H1 (cell line): Measurements from ENCODE around the gene PKD1L1.

Experiments used
- CHD1 ChIP-seq: IDR thresholded peaks from 2 replicates; pipeline ENCODE4 v1.6.1; 2012; ENCODE audit warnings: low read depth, low read length, improper control_type of control experiment
- CREB1 ChIP-seq: IDR thresholded peaks from 2 replicates; pipeline ENCODE4 v1.6.1; 2012; ENCODE audit warnings: inconsistent platforms
- EP300 ChIP-seq, 2 experiments: IDR thresholded peaks; 1 replicate in 1 of 2; 2 replicates in 1 of 2; pipeline ENCODE4 v1.6.1; 2011 to 2012; ENCODE audit warnings: low read depth in 2 of 2, low read length in 2 of 2, mild to moderate bottlenecking in 2 of 2, borderline replicate concordance in 1 of 2, inconsistent platforms in 1 of 2, moderate library complexity in 1 of 2
- EZH2 ChIP-seq: fragments of 200-600 bp; sonication (generic); IDR thresholded peaks from 2 replicates; pipeline ENCODE4 v1.7.1; 2012; ENCODE audit warnings: low read depth, mild to moderate bottlenecking, moderate library complexity, low read length, inconsistent platforms; ENCODE audit not compliant: severe bottlenecking
- HDAC6 ChIP-seq: IDR thresholded peaks from one replicate; pipeline ENCODE4 v1.7.1; 2012; ENCODE audit warnings: low read depth, mild to moderate bottlenecking, inconsistent platforms, low read length, moderate library complexity
- JUND ChIP-seq: IDR thresholded peaks from 2 replicates; pipeline ENCODE4 v1.6.1; 2011; ENCODE audit warnings: mild to moderate bottlenecking, improper control_type of control experiment, low read length
- MAFK ChIP-seq: IDR thresholded peaks from 2 replicates; pipeline ENCODE4 v1.6.1; 2012; ENCODE audit warnings: low read depth, mild to moderate bottlenecking, improper control_type of control experiment, low read length
- POLR2A ChIP-seq, 2 experiments: IDR thresholded peaks; 1 replicate in 1 of 2; 2 replicates in 1 of 2; pipeline ENCODE4 v1.6.1; 2011; ENCODE audit warnings: low read depth in 2 of 2, low read length in 2 of 2, mild to moderate bottlenecking in 2 of 2; ENCODE audit errors: control extremely low read depth in 1 of 2
- SRF ChIP-seq: IDR thresholded peaks from 2 replicates; pipeline ENCODE4 v1.6.1; 2011; ENCODE audit warnings: mild to moderate bottlenecking, low read depth, low read length, moderate library complexity
- TF ChIP-seq, protein P1 (sequence below), 3 experiments: IDR thresholded peaks; 1 replicate in 2 of 3; 2 replicates in 1 of 3; pipeline versions ENCODE4 v1.5.1 to v1.6.1; 2011; ENCODE audit warnings: low read length in 3 of 3, mild to moderate bottlenecking in 3 of 3, inconsistent platforms in 2 of 3, low read depth in 1 of 3, moderate library complexity in 1 of 3; ENCODE audit not compliant: insufficient read depth in 1 of 3; ENCODE audit errors: control extremely low read depth in 1 of 3
- TF ChIP-seq, protein P2 (sequence below): IDR thresholded peaks from 2 replicates; pipeline ENCODE4 v1.6.1; 2012; ENCODE audit warnings: inconsistent platforms
- TF ChIP-seq, protein P3 (sequence below): IDR thresholded peaks from 2 replicates; pipeline ENCODE4 v1.6.1; 2012; ENCODE audit warnings: low read length, inconsistent platforms

DNA sequence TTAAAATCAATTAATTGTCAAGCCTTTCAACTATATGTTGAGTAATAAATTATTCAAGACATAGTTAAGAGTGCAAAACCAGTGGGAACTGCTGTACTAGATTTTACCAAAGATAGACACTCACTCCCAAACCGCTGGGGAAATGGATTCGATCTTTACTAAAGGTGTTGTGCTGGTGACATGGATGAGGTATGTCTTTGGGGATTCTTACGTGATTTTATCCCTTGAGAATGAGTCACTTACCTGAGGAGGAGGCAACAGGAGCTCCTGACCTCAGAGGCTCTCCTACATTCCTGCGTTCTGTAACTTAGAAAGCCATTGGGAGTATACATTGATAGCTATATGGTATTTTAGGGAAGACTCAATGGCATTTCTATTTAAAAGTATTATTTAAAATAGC is 165.5 kb downstream of the PKD1L1 start:
- TF ChIP-seq, protein P1, sequence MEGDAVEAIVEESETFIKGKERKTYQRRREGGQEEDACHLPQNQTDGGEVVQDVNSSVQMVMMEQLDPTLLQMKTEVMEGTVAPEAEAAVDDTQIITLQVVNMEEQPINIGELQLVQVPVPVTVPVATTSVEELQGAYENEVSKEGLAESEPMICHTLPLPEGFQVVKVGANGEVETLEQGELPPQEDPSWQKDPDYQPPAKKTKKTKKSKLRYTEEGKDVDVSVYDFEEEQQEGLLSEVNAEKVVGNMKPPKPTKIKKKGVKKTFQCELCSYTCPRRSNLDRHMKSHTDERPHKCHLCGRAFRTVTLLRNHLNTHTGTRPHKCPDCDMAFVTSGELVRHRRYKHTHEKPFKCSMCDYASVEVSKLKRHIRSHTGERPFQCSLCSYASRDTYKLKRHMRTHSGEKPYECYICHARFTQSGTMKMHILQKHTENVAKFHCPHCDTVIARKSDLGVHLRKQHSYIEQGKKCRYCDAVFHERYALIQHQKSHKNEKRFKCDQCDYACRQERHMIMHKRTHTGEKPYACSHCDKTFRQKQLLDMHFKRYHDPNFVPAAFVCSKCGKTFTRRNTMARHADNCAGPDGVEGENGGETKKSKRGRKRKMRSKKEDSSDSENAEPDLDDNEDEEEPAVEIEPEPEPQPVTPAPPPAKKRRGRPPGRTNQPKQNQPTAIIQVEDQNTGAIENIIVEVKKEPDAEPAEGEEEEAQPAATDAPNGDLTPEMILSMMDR (IDR thresholded peaks at IDR 0.05; ENCODE audit: control extremely low read depth in 1 of 3, insufficient read depth in 1 of 3, low read depth in 1 of 3, low read length in 3 of 3), result no peak
- TF ChIP-seq POLR2A (IDR thresholded peaks at IDR 0.05; ENCODE audit: control extremely low read depth in 1 of 2, low read depth in 2 of 2, low read length in 2 of 2), result no peak
- no peak for TF ChIP-seq EP300 (IDR thresholded peaks at IDR 0.05; ENCODE audit: borderline replicate concordance in 1 of 2, low read depth in 2 of 2, low read length in 2 of 2)
- no peak for TF ChIP-seq JUND
- TF ChIP-seq, protein P2, sequence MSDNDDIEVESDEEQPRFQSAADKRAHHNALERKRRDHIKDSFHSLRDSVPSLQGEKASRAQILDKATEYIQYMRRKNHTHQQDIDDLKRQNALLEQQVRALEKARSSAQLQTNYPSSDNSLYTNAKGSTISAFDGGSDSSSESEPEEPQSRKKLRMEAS, result no peak
- no peak for TF ChIP-seq HDAC6
- no peak for TF ChIP-seq CHD1
- no peak for TF ChIP-seq CREB1
- no peak for TF ChIP-seq SRF
- TF ChIP-seq, protein P3, sequence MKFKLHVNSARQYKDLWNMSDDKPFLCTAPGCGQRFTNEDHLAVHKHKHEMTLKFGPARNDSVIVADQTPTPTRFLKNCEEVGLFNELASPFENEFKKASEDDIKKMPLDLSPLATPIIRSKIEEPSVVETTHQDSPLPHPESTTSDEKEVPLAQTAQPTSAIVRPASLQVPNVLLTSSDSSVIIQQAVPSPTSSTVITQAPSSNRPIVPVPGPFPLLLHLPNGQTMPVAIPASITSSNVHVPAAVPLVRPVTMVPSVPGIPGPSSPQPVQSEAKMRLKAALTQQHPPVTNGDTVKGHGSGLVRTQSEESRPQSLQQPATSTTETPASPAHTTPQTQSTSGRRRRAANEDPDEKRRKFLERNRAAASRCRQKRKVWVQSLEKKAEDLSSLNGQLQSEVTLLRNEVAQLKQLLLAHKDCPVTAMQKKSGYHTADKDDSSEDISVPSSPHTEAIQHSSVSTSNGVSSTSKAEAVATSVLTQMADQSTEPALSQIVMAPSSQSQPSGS, result no peak
- TF ChIP-seq MAFK, result no peak
- no peak for TF ChIP-seq EZH2
